GM19238 (cell line): ENCODE measurements around the gene OR6C2.
"Not testable (repeated sequence)": the region's sequence is repeated elsewhere in the genome, so short reads cannot be mapped to it uniquely, and the experiment has no call there.

ENCODE experiments used
- DNase-seq: peaks from one replicate; pipeline ENCODE4 v3.0.0; 2011; ENCODE audit warnings: low spot score; ENCODE audit not compliant: insufficient read length

OR6C2 gene

GRCh38 chr12:55470088-55470829 lies 26.4 kb downstream of the OR6C2 start, which contains the start of gene OR6C70:
OR6C70 (minus strand) TSS chr12:55470138; CDS start chr12:55470138, 0 bp downstream.
- no peak for DNase-seq

GRCh38 chr12:55472264-55472663 lies 28.4 kb downstream of the OR6C2 start:
- DNase-seq = no peak

GRCh38 chr12:55479136-55479535 lies 35.3 kb downstream of the OR6C2 start:
- not testable (repeated sequence) for DNase-seq

GRCh38 chr12:55484284-55484683 lies 40.4 kb downstream of the OR6C2 start:
- not testable (repeated sequence) for DNase-seq

- DNase-seq = no peak
Observed at GRCh38 chr12:55492078-55492477, 48.2 kb downstream of the OR6C2 start, which contains the start of gene OR6C68. OR6C68 (plus strand) TSS chr12:55492378; CDS start chr12:55492378, 0 bp downstream.

- no peak for DNase-seq
Observed at GRCh38 chr12:55495490-55495889, 51.6 kb downstream of the OR6C2 start.

- DNase-seq = no peak
Observed at GRCh38 chr12:55499231-55499630, 55.4 kb downstream of the OR6C2 start.

- DNase-seq = no peak
Observed at GRCh38 chr12:55499810-55500252, 56.0 kb downstream of the OR6C2 start.

GRCh38 chr12:55501601-55502000 lies 57.7 kb downstream of the OR6C2 start:
- no peak for DNase-seq
